GM18499 (cell line): ENCODE results near the gene CPE.

Experiments
- ATAC-seq: cut with Tn5 transposase; IDR thresholded peaks from one replicate; pipeline ENCODE4 v1.9.1; 2021; ENCODE audit warnings: moderate number of reproducible peaks; ENCODE audit not compliant: insufficient read depth, unreplicated experiment

The CPE gene

GRCh38 chr4:165541851-165542459 lies 163.1 kb downstream of the CPE start:
- ATAC-seq = no peak

GRCh38 chr4:165542476-165542875 lies 163.7 kb downstream of the CPE start:
- ATAC-seq = no peak
